ENCODE results near the gene SEC14L3. TPM values are rescaled to one million over a fixed set of nuclear protein-coding genes. Genes with fewer than 3 reads are reported as not detected.

The SEC14L3 gene
- total RNA-seq (2014; rRNA removed; shearing (Covaris generic)) (not detected in 2 replicates), total RNA-seq (2022) (not detected in 2 replicates), Bru-seq, nascent RNA (not detected), BruChase-seq, experiment 1, labeled RNA remaining after a 6-hour chase (not detected), BruChase-seq, experiment 2, labeled RNA remaining after a 2-hour chase (not detected)
- long read RNA-seq: 0 reads

DNA sequence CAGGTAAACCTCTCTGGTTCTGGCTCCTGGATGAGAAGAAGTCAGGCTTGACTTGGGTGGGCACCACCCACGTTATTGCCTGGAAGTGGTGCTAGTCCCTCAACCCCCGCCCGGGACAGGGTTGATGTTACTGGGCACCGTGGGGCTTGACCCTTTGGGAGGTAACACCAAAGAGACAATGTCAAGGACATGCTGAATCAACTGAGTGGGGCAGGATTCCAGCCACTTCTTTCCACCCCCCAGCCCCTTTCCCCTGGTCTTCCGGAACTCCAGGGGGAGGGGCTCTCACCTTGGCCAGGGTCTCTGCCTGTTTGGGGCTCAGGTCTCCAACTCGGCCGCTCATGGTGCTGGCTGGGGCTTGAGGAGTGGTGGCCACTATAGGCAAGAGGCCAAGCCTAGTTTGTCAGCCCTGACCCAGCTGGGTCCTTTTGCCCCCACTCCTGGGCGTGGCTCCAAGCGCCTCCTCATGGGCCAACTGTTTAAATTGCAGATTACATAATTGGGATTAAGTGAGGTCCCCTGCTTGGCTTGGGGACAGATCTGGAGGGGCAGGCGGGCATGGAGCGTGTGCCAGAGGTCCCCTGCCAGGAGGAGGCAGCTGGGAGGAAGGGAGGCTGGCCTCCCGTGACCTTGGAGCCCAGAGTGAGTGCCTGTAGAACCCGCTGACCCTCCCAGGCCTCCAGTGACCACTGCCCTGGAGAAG lies at the start of gene SEC14L3:
SEC14L3 (minus strand) TSS at position 402 of the 703 bp plus-strand sequence; CDS start at position 343, 59 bp downstream.
- no TSS peak for BruUV-seq (replicated peaks)
- no peaks in the 10 kb centered on the region for H4K20me1 ChIP-seq (ENCODE audit: insufficient read depth, low read length)
- DNase-seq (ENCODE audit: low spot score): no peak
- no peak within 1 kb of the TSS for H3K27ac ChIP-seq (ENCODE audit: low read depth, low read length, poor library complexity, severe bottlenecking)
- no peaks in the 10 kb centered on the region for H3K9me2 ChIP-seq (ENCODE audit: insufficient read depth, low read length)
- ChIA-PET POLR2A (no interaction called here), CTCF (ENCODE audit: unreplicated experiment) (no interaction called here)
- no peaks in the 10 kb centered on the region for H3K36me3 ChIP-seq (ENCODE audit: insufficient read depth, low read length)
- H3K9me3 ChIP-seq (ENCODE audit: low read length): no peaks in the 10 kb centered on the region
- TF ChIP-seq, protein P1, sequence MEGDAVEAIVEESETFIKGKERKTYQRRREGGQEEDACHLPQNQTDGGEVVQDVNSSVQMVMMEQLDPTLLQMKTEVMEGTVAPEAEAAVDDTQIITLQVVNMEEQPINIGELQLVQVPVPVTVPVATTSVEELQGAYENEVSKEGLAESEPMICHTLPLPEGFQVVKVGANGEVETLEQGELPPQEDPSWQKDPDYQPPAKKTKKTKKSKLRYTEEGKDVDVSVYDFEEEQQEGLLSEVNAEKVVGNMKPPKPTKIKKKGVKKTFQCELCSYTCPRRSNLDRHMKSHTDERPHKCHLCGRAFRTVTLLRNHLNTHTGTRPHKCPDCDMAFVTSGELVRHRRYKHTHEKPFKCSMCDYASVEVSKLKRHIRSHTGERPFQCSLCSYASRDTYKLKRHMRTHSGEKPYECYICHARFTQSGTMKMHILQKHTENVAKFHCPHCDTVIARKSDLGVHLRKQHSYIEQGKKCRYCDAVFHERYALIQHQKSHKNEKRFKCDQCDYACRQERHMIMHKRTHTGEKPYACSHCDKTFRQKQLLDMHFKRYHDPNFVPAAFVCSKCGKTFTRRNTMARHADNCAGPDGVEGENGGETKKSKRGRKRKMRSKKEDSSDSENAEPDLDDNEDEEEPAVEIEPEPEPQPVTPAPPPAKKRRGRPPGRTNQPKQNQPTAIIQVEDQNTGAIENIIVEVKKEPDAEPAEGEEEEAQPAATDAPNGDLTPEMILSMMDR (conservative IDR thresholded peaks at IDR 0.05; ENCODE audit: low read length): no peak
- TF ChIP-seq EZH2phosphoT487 (IDR thresholded peaks at IDR 0.05; ENCODE audit: borderline replicate concordance, low read depth, low read length): no peak
- H3K4me3 ChIP-seq (ENCODE audit: low read depth, low read length, poor library complexity, severe bottlenecking): no peak within 1 kb of the TSS
- H3K4me1 ChIP-seq (ENCODE audit: insufficient read depth, low read length, poor library complexity, severe bottlenecking): no peaks in the 10 kb centered on the region
- no peak within 1 kb of the TSS for H3K4me2 ChIP-seq (ENCODE audit: low read length)
- H3K79me2 ChIP-seq (ENCODE audit: insufficient read depth, low read depth, low read length): no peaks in the 10 kb centered on the region
- H2AFZ ChIP-seq (ENCODE audit: low read length): no peak within 1 kb of the TSS
- intact Hi-C loops (cut with micrococcal nuclease; ENCODE audit: unreplicated experiment): no loop called here

DNA sequence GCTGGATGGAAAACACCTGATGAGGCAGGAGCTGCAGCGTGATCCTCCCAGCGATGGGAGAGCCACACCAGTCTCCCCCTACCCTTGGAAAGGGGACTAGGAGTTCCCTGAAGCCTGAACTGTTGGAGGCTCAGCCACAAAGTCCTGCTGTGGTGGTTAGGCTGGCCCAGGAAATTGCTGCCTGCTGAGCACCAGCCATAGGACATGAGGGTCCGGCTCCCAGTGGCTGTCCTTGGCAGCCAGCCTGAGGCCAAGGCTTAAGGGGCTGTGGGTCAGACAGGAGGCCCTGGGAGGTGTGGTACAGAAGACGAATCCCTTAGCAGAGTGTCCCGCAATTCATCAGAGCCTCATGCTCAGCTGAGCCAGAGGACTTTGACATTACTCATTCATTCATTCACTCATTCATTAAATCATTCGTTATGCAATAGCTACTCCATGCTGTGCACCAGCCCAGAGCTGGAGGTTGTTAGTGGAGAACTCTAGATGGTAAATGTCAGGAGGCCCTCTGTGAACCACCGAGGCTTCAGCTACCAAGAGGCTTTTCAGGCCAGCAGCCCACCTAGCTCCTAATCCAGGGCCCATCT lies 48.1 kb upstream of the SEC14L3 start:
- no peak overlapping the region for H3K4me3 ChIP-seq (ENCODE audit: low read depth, low read length, poor library complexity, severe bottlenecking)
- intact Hi-C loops (cut with micrococcal nuclease; ENCODE audit: unreplicated experiment): no loop called here
- H3K27ac ChIP-seq (ENCODE audit: low read depth, low read length, poor library complexity, severe bottlenecking): no peak overlapping the region
- no peak for DNase-seq (ENCODE audit: low spot score)
- no peaks in the 10 kb centered on the region for H3K9me3 ChIP-seq (ENCODE audit: low read length)
- BruUV-seq (replicated peaks): no TSS peak
- H3K4me2 ChIP-seq (ENCODE audit: low read length): no peak overlapping the region
- H2AFZ ChIP-seq (ENCODE audit: low read length): no peak overlapping the region
- TF ChIP-seq, protein P1 (conservative IDR thresholded peaks at IDR 0.05; ENCODE audit: low read length): no peak
- no peak for TF ChIP-seq EZH2phosphoT487 (IDR thresholded peaks at IDR 0.05; ENCODE audit: borderline replicate concordance, low read depth, low read length)
- H4K20me1 ChIP-seq (ENCODE audit: insufficient read depth, low read length): no peaks in the 10 kb centered on the region
- ChIA-PET POLR2A (no interaction called here), CTCF (ENCODE audit: unreplicated experiment) (no interaction called here)
- H3K36me3 ChIP-seq (ENCODE audit: insufficient read depth, low read length): no peaks in the 10 kb centered on the region
- H3K79me2 ChIP-seq (ENCODE audit: insufficient read depth, low read depth, low read length): no peaks in the 10 kb centered on the region
- H3K4me1 ChIP-seq (ENCODE audit: insufficient read depth, low read length, poor library complexity, severe bottlenecking): no peaks in the 10 kb centered on the region
- no peaks in the 10 kb centered on the region for H3K9me2 ChIP-seq (ENCODE audit: insufficient read depth, low read length)

DNA sequence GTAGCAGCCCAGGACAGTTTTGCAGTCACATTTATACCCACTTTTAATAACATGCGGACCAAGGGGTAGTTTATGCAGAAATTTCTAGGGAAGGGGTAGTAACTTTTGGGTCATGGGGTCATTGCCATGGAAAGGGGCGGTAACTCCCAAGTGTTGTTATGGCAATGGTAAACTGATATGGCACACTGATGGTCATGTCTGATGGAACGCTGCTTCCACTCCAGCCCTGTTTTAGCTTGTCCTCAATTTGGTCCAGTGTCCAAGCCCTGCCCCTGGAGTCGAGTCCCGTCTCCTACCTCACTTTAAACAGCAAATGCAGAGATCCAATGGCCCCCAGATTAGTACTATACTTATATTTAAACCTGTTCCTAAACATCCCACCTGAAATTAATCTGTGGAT lies 44.9 kb upstream of the SEC14L3 start:
- POLR2A ChIA-PET: no interaction called here
- Histone ChIP-seq H3K9me2 (ENCODE audit: insufficient read depth, low read length) (no peaks in the 10 kb centered on the region), H3K9me3 (ENCODE audit: low read length) (no peaks in the 10 kb centered on the region), H4K20me1 (ENCODE audit: insufficient read depth, low read length) (no peaks in the 10 kb centered on the region), H3K4me1 (ENCODE audit: insufficient read depth, low read length, poor library complexity, severe bottlenecking) (no peaks in the 10 kb centered on the region), H3K79me2 (ENCODE audit: insufficient read depth, low read depth, low read length) (no peaks in the 10 kb centered on the region), H2AFZ (ENCODE audit: low read length) (no peak overlapping the region), H3K4me2 (ENCODE audit: low read length) (no peak overlapping the region), H3K27ac (ENCODE audit: low read depth, low read length, poor library complexity, severe bottlenecking) (no peak overlapping the region), H3K4me3 (ENCODE audit: low read depth, low read length, poor library complexity, severe bottlenecking) (no peak overlapping the region), H3K36me3 (ENCODE audit: insufficient read depth, low read length) (no peaks in the 10 kb centered on the region)
- intact Hi-C loops (cut with micrococcal nuclease; ENCODE audit: unreplicated experiment): no loop called here
- DNase-seq (ENCODE audit: low spot score): no peak
- CTCF ChIA-PET (ENCODE audit: unreplicated experiment): no interaction called here
- TF ChIP-seq, protein P1 (conservative IDR thresholded peaks at IDR 0.05; ENCODE audit: low read length): no peak
- BruUV-seq (replicated peaks): no TSS peak

Measured in OCI-LY7 (cell line).